Breast epithelium (tissue), 3 donors: ENCODE data around the gene AGAP1.

Experiments used
- CTCF ChIP-seq, 3 donors: fragments of 450-650 bp; IDR thresholded peaks; one replicate each; pipeline ENCODE4 v1.5.1; 2016 to 2017; ENCODE audit warnings: antibody characterized with exemption in 3 of 3, mild to moderate bottlenecking in 3 of 3, moderate library complexity in 3 of 3
- POLR2A ChIP-seq: fragments of 450-650 bp; IDR thresholded peaks from one replicate; pipeline ENCODE4 v1.6.1; 2016; ENCODE audit warnings: antibody characterized with exemption, mild to moderate bottlenecking, moderate library complexity
- POLR2AphosphoS5 ChIP-seq, 3 donors: sonication (generic); formaldehyde crosslinking; IDR thresholded peaks; one replicate each; pipeline ENCODE4 v1.6.1; 2017; ENCODE audit warnings: antibody characterized with exemption in 3 of 3

GRCh38 chr2:235611756-235612155 is 117.9 kb downstream of the AGAP1 start:
- TF ChIP-seq CTCF (IDR thresholded peaks at IDR 0.05) (no peak), POLR2A (no peak), POLR2AphosphoS5 (IDR thresholded peaks at IDR 0.05) (no peak)
